GM23248 (cell line): ENCODE data around the gene KIF1B. TPM values are rescaled to one million over a fixed set of nuclear protein-coding genes. Genes with fewer than 3 reads are reported as not detected.
A peak's percentile ranks its signal among the peaks of the same experiment; 100 is the strongest.
"Not testable (repeated sequence)": the region's sequence is repeated elsewhere in the genome, so short reads cannot be mapped to it uniquely, and the experiment has no call there.

ENCODE experiments used
- DNase-seq: peaks from one replicate; pipeline ENCODE4 v3.0.0-alpha.2; 2015
- H2AFZ ChIP-seq: fragments of 200-600 bp; sonication (generic); 2 replicates; pipeline ENCODE4 v1.6.1; 2016; ENCODE audit warnings: antibody characterized with exemption
- H3F3A ChIP-seq: fragments of 200-600 bp; sonication (generic); 2 replicates; pipeline ENCODE4 v1.6.1; 2016; ENCODE audit warnings: mild to moderate bottlenecking, antibody characterized with exemption, mixed run types; ENCODE audit not compliant: insufficient read depth
- H3K27ac ChIP-seq: fragments of 200-600 bp; sonication (generic); 2 replicates; pipeline ENCODE4 v1.5.1; 2016; ENCODE audit warnings: mild to moderate bottlenecking
- H3K27me3 ChIP-seq: fragments of 200-600 bp; sonication (generic); replicated peaks from 2 replicates; pipeline ENCODE4 v1.6.1; 2016; ENCODE audit warnings: mild to moderate bottlenecking; ENCODE audit not compliant: insufficient read depth
- H3K36me3 ChIP-seq: fragments of 200-600 bp; sonication (generic); 2 replicates; pipeline ENCODE4 v1.6.1; 2016; ENCODE audit warnings: low read depth, mild to moderate bottlenecking
- H3K4me1 ChIP-seq: fragments of 200-600 bp; sonication (generic); 2 replicates; pipeline ENCODE4 v1.6.1; 2016; ENCODE audit warnings: mild to moderate bottlenecking; ENCODE audit not compliant: insufficient read depth
- H3K4me2 ChIP-seq: fragments of 200-600 bp; sonication (generic); one replicate; pipeline ENCODE4 v1.6.1; 2016; ENCODE audit warnings: mild to moderate bottlenecking; ENCODE audit not compliant: unreplicated experiment
- H3K4me3 ChIP-seq: fragments of 200-600 bp; sonication (generic); 2 replicates; pipeline ENCODE4 v1.5.1; 2016; ENCODE audit warnings: mild to moderate bottlenecking
- H3K79me2 ChIP-seq: fragments of 200-600 bp; sonication (generic); 2 replicates; pipeline ENCODE4 v1.6.1; 2016; ENCODE audit warnings: mild to moderate bottlenecking; ENCODE audit not compliant: insufficient read depth
- H3K9ac ChIP-seq: fragments of 200-600 bp; sonication (generic); 2 replicates; pipeline ENCODE4 v1.6.1; 2016; ENCODE audit warnings: mild to moderate bottlenecking
- H3K9me2 ChIP-seq: fragments of 200-600 bp; sonication (generic); 2 replicates; pipeline ENCODE4 v1.6.1; 2016; ENCODE audit warnings: mixed run types, mild to moderate bottlenecking, moderate library complexity; ENCODE audit not compliant: insufficient read depth
- H3K9me3 ChIP-seq: fragments of 200-600 bp; sonication (generic); one replicate; pipeline ENCODE4 v1.6.1; 2017; ENCODE audit warnings: low read depth
- H4K20me1 ChIP-seq: fragments of 200-600 bp; sonication (generic); 2 replicates; pipeline ENCODE4 v1.6.0; 2016; ENCODE audit not compliant: insufficient read depth
- EZH2 ChIP-seq: fragments of 200-600 bp; sonication (generic); IDR thresholded peaks from 2 replicates; pipeline ENCODE4 v1.6.1; 2018; ENCODE audit warnings: antibody characterized with exemption, mild to moderate bottlenecking; ENCODE audit not compliant: insufficient read depth, poor library complexity, severe bottlenecking
- EZH2phosphoT487 ChIP-seq: fragments of 200-600 bp; sonication (generic); IDR thresholded peaks from 2 replicates; pipeline ENCODE4 v1.6.1; 2018; ENCODE audit warnings: antibody characterized with exemption, moderate library complexity, mild to moderate bottlenecking, low read depth; ENCODE audit not compliant: insufficient read depth
- WGBS, 2 experiments: methylation state at CpG; one replicate each; pipeline ENCODE4 v1.1.6; 2015 to 2017; ENCODE audit warnings: low lambda C conversion rate in 2 of 2, low coverage in 1 of 2; ENCODE audit errors: missing lambda C conversion rate in 2 of 2; 5-methylcytosine and 5-hydroxymethylcytosine counted together
- in situ Hi-C: fragments of 300-500 bp; cut with MboI; formaldehyde crosslinking; loops from 2 replicates; pipeline ENCODE4 v1.15.0; 2020
- polyA plus RNA-seq: library from polyadenylated mRNA; unstranded; fragments of >200 nt; fragmentation: Nextera tagmentation; extraction: Ambion mirVana; gene quantifications from 2 replicates; pipeline ENCODE4 v1.2.1, GENCODE V29; 2016
- total RNA-seq: library from RNA; depleted of rRNA; stranded (reverse); fragments of >200 nt; shearing (Covaris generic); gene quantifications from 2 replicates; pipeline ENCODE4 v1.2.3, GENCODE V29; 2014

KIF1B gene
- total and polyA plus RNA-seq, 2 experiments from 2014 or later, result 14.8 to 24.8 TPM

DNA sequence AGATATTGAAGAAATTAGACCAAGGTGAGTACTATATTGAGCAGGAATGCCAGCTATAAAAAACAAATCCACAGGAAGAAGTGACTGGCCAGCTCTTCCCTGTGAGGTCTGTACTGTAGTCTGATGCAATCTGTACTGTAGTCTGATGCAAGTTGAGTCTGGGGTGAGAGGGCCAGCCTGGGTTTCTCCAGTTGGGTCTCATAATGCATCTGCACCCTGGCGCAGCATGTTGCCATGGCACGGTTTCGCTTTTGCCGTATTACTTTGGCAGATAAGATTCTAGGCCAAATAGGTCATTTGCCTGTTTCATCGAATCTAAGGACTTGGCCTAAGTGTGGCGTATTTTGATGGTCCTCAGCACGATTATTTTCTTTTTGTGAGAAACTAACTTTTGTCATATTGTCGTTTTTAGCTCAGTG lies 164.1 kb downstream of the KIF1B start:
- no peak overlapping the region for H3K4me3 ChIP-seq
- no peaks in the 10 kb centered on the region for H3K4me1 ChIP-seq
- H3K27me3 ChIP-seq, result no peaks in the 10 kb centered on the region
- peaks cover 4% of the 10 kb centered on the region; the same call in 1 of the 2 replicates for H3K36me3 ChIP-seq
- H3K27ac ChIP-seq, result no peak overlapping the region
- no peaks in the 10 kb centered on the region for H3K79me2 ChIP-seq
- no peak overlapping the region for H3K4me2 ChIP-seq
- H4K20me1 ChIP-seq, result no peaks in the 10 kb centered on the region
- no peak for TF ChIP-seq EZH2
- no peak for TF ChIP-seq EZH2phosphoT487
- H3K9ac ChIP-seq, result no peak overlapping the region
- DNase-seq, result peak; percentile 15
- H3F3A ChIP-seq, result peaks cover 7% of the 10 kb centered on the region; the same call in 1 of the 2 replicates
- H3K9me2 ChIP-seq, result no peaks in the 10 kb centered on the region
- H2AFZ ChIP-seq, result no peak overlapping the region
- no peaks in the 10 kb centered on the region for H3K9me3 ChIP-seq
- WGBS, 2 experiments, result 88 to 96% methylated on average over 8 of the region's 8 CpGs
- in situ Hi-C loops, result no loop called here

DNA sequence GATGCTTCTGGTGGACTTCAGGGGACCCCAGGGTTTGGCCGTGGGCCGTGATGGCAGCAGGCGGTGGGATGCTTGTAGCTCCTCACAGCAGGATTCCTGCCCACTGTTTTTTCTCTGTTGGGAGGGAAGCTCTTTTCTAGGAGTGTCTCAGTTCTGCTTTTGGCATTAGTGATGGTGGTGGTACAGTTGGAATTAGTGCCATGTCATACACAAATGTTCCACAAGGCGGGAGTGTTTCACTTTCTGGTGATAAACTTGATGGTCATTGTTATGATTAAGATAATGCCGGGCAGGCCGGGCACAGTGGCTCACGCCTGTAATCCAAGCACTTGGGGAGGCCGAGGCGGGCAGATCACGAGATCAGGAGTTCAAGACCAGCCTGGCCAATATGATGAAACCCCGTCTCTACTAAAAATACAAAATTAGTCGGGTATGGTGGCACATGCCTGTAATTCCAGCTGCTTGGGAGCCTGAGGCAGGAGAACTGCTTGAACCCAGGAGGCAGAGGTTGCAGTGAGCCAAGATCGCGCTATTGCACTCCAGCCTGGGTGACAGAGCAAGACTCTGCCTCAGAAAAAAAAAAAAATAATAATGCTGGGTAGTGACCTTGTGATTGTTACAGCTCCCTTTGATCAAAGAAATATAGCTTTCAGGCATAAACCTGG lies 167.1 kb downstream of the KIF1B start:
- 0 out of 2 replicates have a peak overlapping the region, but pooled peaks have one; percentile 32 for H3K9ac ChIP-seq
- DNase-seq, result peak; percentile 84
- peaks cover 13% of the 10 kb centered on the region for H3K4me1 ChIP-seq
- H3K4me2 ChIP-seq, H3K4me3 ChIP-seq, H3K9me2 ChIP-seq, H4K20me1 ChIP-seq, H2AFZ ChIP-seq, in situ Hi-C loops, H3K79me2 ChIP-seq, H3K27me3 ChIP-seq, H3K36me3 ChIP-seq, H3K9me3 ChIP-seq: not testable (repeated sequence)
- peaks cover 23% of the 10 kb centered on the region for H3F3A ChIP-seq
- H3K27ac ChIP-seq, result peak overlapping the region; percentile 39; the same call in 1 of the 2 replicates
- 43 to 49% methylated on average over 14 of the region's 14 CpGs for WGBS, 2 experiments

DNA sequence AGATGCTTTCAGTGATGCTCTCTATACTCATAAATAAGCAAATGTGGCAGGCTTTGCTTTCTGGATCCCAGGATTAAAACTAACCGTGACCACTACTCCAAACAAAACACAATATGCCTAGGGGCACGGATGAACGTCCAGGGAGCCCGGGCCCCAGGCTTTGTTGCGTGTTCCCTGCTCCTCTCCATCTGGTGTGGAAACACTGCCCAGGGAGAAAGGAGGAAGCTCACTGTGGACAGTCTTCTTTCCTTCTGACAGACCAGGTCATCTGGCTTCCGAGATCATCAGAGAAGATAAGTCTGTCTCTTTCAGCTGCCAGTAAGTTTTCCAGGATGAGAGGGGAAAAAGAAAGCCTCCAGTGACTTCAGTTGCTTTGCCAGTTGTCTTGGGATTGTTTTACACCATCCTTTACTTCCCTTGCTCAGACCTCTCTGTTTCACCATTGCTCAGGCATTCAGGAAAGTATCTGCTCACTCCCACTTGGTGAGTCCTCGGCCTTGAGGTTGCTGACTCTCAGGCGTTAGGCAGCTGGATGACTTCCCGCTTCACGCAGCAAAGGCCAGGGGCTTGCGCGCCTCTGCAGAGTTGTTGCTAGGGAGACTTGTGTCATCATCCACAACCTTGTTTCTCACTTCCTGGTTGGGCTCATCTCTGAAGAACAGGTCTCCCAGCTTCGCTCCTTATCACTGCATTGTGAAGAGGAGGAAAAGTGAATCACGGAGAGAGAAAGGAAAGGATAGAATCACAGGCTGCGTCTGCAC lies 167.9 kb downstream of the KIF1B start:
- H4K20me1 ChIP-seq, result no peaks in the 10 kb centered on the region
- no peak for TF ChIP-seq EZH2phosphoT487
- no peak for TF ChIP-seq EZH2
- H3K36me3 ChIP-seq, result no peaks in the 10 kb centered on the region; the same call in 1 of the 2 replicates
- no peaks in the 10 kb centered on the region for H3K79me2 ChIP-seq
- H3K4me2 ChIP-seq, result no peak overlapping the region
- peaks cover 13% of the 10 kb centered on the region for H3K4me1 ChIP-seq
- in situ Hi-C loops, result no loop called here
- H2AFZ ChIP-seq, result no peak overlapping the region
- no peak overlapping the region for H3K9ac ChIP-seq
- DNase-seq, result peak; percentile 30
- H3F3A ChIP-seq, result peaks cover 23% of the 10 kb centered on the region
- H3K27ac ChIP-seq, result peak overlapping the region; percentile 39; the same call in 1 of the 2 replicates
- H3K9me2 ChIP-seq, result no peaks in the 10 kb centered on the region
- no peaks in the 10 kb centered on the region for H3K9me3 ChIP-seq
- H3K27me3 ChIP-seq, result no peaks in the 10 kb centered on the region
- WGBS, 2 experiments, result 91 to 93% methylated on average over 15 of the region's 15 CpGs
- no peak overlapping the region for H3K4me3 ChIP-seq

DNA sequence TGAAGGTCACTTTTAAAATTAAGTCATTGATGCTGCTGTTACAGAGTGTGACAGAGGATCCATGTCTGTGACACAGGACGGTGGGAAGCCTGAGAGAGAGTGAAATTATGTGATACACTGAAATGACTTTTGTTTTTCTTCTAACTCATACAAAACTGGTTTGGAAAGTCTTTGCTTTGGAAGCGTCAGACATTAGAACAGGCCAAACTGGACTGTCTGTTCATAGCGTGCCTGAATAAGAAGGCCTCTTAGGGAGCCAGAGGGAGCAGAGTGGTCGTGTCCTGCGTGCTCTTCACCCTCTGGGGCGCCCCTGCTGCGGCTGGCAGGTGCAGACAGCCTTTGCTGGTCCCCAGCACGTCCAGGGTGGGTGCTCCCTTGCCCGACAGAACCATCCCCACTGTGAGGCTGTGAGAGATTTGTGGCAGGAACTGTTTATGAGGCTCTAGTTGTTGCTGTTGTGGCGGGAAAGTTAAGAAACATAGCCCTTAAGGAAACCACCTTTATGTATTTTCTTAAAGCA lies 168.8 kb downstream of the KIF1B start:
- Histone ChIP-seq H3K27me3 (no peaks in the 10 kb centered on the region), H3K79me2 (no peaks in the 10 kb centered on the region), H3K27ac (no peak overlapping the region), H3K9me2 (no peaks in the 10 kb centered on the region), H2AFZ (no peak overlapping the region), H3F3A (peaks cover 23% of the 10 kb centered on the region), H3K4me2 (no peak overlapping the region), H3K9me3 (no peaks in the 10 kb centered on the region), H3K36me3 (no peaks in the 10 kb centered on the region; the same call in 1 of the 2 replicates), H4K20me1 (no peaks in the 10 kb centered on the region), H3K9ac (no peak overlapping the region), H3K4me1 (peaks cover 13% of the 10 kb centered on the region), H3K4me3 (no peak overlapping the region)
- in situ Hi-C loops, result no loop called here
- 94% methylated on average over 10 of the region's 10 CpGs for WGBS, 2 experiments
- TF ChIP-seq EZH2 (no peak), EZH2phosphoT487 (no peak)
- no peak for DNase-seq
